ENCODE measurements around the gene CDH23.

CDH23 gene

DNA sequence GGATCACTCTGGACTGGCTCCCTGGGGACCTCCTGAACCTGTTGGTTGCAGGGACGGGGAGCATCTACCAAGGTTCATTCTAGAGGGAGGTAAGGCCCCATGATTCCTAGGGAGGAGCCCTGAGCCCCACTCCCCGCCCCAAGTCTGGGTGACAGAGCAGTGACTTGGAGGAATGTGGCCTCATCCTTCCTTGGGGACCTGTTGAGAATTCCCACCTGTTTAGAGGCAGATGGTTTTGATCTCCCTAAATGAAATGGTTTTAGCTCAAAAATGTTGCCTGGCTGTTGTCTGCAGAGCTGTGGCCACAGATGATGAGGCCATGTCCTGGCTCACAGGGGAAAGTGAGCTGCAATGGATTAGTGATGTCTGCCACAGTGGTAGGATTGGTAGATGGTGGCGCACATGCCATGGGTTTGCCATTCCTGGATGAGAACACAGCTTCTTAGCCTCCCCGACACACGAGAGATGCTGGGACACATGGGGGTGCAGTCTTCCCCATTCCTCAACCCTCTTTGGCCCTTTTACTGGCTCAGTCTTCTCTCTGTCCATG lies 310.6 kb downstream of the CDH23 start:
- Mint-ChIP-seq H3K27ac (peak overlapping the region; percentile 74), H3K9me3 (no peaks in the 10 kb centered on the region)

GRCh38 chr10:71708301-71708703 lies 311.6 kb downstream of the CDH23 start:
- H3K4me1 Mint-ChIP-seq = peaks cover 12% of the 10 kb centered on the region
- DNase-seq = peak; percentile 92
- no peak overlapping the region for H3K4me3 Mint-ChIP-seq
- no peaks in the 10 kb centered on the region for H3K36me3 Mint-ChIP-seq (ENCODE audit: low read depth)
- TF ChIP-seq, protein P1, sequence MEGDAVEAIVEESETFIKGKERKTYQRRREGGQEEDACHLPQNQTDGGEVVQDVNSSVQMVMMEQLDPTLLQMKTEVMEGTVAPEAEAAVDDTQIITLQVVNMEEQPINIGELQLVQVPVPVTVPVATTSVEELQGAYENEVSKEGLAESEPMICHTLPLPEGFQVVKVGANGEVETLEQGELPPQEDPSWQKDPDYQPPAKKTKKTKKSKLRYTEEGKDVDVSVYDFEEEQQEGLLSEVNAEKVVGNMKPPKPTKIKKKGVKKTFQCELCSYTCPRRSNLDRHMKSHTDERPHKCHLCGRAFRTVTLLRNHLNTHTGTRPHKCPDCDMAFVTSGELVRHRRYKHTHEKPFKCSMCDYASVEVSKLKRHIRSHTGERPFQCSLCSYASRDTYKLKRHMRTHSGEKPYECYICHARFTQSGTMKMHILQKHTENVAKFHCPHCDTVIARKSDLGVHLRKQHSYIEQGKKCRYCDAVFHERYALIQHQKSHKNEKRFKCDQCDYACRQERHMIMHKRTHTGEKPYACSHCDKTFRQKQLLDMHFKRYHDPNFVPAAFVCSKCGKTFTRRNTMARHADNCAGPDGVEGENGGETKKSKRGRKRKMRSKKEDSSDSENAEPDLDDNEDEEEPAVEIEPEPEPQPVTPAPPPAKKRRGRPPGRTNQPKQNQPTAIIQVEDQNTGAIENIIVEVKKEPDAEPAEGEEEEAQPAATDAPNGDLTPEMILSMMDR (IDR thresholded peaks at IDR 0.05) = peak; percentile 89
- no peaks in the 10 kb centered on the region for H3K9me3 Mint-ChIP-seq
- H3K27me3 Mint-ChIP-seq (ENCODE audit: low read depth, poor library complexity) = no peaks in the 10 kb centered on the region
- no peak overlapping the region for H3K27ac Mint-ChIP-seq

More for the DNA sequence above, 310.6 kb downstream of the CDH23 start:
- H3K27me3 Mint-ChIP-seq (ENCODE audit: low read depth, poor library complexity) = peaks cover 2% of the 10 kb centered on the region
- H3K4me3 Mint-ChIP-seq = no peak overlapping the region
- no peak for DNase-seq
- TF ChIP-seq, protein P1 (IDR thresholded peaks at IDR 0.05) = no peak
- H3K4me1 Mint-ChIP-seq = peaks cover 6% of the 10 kb centered on the region
- no peaks in the 10 kb centered on the region for H3K36me3 Mint-ChIP-seq (ENCODE audit: low read depth)

DNA sequence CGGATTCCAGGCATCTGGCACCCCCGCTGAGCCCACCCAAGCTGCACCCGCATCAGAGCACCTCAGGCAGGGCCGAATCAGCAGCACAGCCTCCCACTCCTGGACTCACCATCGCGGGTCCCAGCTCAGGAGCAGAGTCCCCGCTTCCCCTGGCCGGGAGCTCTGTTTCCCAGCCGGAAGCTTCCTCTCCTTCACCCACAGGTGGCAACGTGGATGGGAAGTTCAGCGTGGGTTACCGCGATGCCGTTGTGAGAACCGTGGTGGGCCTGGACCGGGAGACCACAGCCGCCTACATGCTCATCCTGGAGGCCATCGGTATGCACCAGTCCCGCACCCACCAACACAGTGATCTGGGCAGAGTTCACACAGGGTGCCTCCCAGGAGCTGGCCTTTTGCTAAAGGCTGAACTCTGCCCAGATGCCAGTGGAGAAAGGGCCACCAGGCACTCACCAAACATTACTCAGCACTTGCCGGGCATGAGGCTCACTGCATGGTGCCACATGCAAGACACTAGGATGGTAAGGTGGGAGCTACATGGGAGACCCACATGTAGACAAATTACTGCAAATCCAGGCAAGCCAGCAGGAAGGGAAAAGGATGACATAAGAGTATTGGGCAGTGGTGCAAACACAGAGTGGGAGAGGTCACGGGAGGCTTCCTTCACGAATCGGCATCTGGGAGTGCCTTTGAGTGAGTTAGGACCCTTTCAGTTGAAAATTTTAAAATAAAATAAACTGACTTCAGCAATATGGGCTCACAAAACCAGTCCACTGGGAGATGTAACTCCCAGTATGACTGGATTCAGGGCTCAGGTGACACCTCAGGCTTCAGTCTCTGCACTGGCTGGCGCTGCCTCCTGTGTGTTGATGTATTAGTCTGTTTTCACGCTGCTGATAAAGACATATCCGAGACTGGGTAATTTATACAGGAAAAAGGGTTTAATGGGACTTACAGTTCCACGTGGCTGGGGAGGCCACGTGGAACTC lies 312.5 kb downstream of the CDH23 start:
- Mint-ChIP-seq H3K27ac (no peak overlapping the region), H3K36me3 (ENCODE audit: low read depth) (no peaks in the 10 kb centered on the region), H3K9me3 (no peaks in the 10 kb centered on the region)

DNA sequence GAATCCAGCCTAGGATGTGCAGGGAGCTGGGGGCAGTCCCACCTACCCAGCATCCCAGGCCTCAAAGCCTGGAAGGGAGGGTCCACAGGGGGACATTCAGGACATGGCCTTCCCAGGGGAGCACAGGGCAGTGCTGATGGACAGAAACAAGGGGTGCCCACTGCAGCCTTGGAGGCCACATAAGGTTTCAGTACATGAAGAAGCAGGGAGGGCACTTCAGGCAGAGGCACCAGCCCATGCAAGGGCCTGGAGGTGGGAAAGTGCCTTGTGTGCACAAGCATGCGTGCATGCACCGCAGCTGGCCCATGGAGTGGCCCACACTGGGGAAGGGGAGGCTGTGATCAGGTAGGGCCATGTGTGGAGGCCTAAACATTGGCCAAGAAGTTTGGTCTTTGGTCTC lies 313.8 kb downstream of the CDH23 start:
- DNase-seq = no peak
- H3K9me3 Mint-ChIP-seq = no peaks in the 10 kb centered on the region
- TF ChIP-seq, protein P1 (IDR thresholded peaks at IDR 0.05) = no peak
- H3K27me3 Mint-ChIP-seq (ENCODE audit: low read depth, poor library complexity) = no peaks in the 10 kb centered on the region
- H3K27ac Mint-ChIP-seq = peak overlapping the region; percentile 42
- H3K36me3 Mint-ChIP-seq (ENCODE audit: low read depth) = no peaks in the 10 kb centered on the region
- H3K4me3 Mint-ChIP-seq = no peak overlapping the region
- H3K4me1 Mint-ChIP-seq = peaks cover 25% of the 10 kb centered on the region

More for the DNA sequence above, 312.5 kb downstream of the CDH23 start:
- TF ChIP-seq, protein P1 (IDR thresholded peaks at IDR 0.05) = no peak
- Mint-ChIP-seq H3K27me3 (ENCODE audit: low read depth, poor library complexity) (no peaks in the 10 kb centered on the region), H3K4me1 (peaks cover 21% of the 10 kb centered on the region), H3K4me3 (no peak overlapping the region)
- no peak for DNase-seq

- peaks cover 25% of the 10 kb centered on the region for H3K4me1 Mint-ChIP-seq
- H3K27me3 Mint-ChIP-seq (ENCODE audit: low read depth, poor library complexity) = peaks cover 4% of the 10 kb centered on the region
- DNase-seq = no peak
- no peaks in the 10 kb centered on the region for H3K36me3 Mint-ChIP-seq (ENCODE audit: low read depth)
- H3K9me3 Mint-ChIP-seq = no peaks in the 10 kb centered on the region
- TF ChIP-seq, protein P1 (IDR thresholded peaks at IDR 0.05) = no peak
- no peak overlapping the region for H3K4me3 Mint-ChIP-seq
- H3K27ac Mint-ChIP-seq = no peak overlapping the region
Measured at GRCh38 chr10:71711052-71711623, 314.4 kb downstream of the CDH23 start.
